Measurements from ENCODE around the gene ELF3. TPM values are rescaled to one million over a fixed set of nuclear protein-coding genes. Genes with fewer than 3 reads are reported as not detected.

The ELF3 gene
- total RNA-seq, 4 donors from 2014 or later, result 497 to 741 (median 654) TPM

- Histone ChIP-seq H3K27me3 (no peaks in the 10 kb centered on the region), H3K36me3 (peaks cover 0 to 43% (median 0%) of the 10 kb centered on the region in 3 donors), H3K4me1 (peaks cover 0 to 4% (median 0%) of the 10 kb centered on the region in 4 donors), H3K27ac (peak overlapping the region in 3 of 4 donors; percentile 80 to 99 (median 96)), H3K4me3 (peak overlapping the region in 3 of 4 donors; percentile 42 to 77 (median 67)), H3K9me3 (no peaks in the 10 kb centered on the region)
- DNase-seq, result peak in 1 of 3 donors; percentile 65
- TF ChIP-seq, protein P1, sequence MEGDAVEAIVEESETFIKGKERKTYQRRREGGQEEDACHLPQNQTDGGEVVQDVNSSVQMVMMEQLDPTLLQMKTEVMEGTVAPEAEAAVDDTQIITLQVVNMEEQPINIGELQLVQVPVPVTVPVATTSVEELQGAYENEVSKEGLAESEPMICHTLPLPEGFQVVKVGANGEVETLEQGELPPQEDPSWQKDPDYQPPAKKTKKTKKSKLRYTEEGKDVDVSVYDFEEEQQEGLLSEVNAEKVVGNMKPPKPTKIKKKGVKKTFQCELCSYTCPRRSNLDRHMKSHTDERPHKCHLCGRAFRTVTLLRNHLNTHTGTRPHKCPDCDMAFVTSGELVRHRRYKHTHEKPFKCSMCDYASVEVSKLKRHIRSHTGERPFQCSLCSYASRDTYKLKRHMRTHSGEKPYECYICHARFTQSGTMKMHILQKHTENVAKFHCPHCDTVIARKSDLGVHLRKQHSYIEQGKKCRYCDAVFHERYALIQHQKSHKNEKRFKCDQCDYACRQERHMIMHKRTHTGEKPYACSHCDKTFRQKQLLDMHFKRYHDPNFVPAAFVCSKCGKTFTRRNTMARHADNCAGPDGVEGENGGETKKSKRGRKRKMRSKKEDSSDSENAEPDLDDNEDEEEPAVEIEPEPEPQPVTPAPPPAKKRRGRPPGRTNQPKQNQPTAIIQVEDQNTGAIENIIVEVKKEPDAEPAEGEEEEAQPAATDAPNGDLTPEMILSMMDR (IDR thresholded peaks at IDR 0.05), result no peak
- peak; percentile 8 to 20 for TF ChIP-seq POLR2A (IDR thresholded peaks at IDR 0.05)
Measured at GRCh38 chr1:202014915-202015661, 4.7 kb downstream of the ELF3 start.

GRCh38 chr1:202015662-202015937 lies 5.2 kb downstream of the ELF3 start:
- DNase-seq, result no peak
- H3K27me3 ChIP-seq, result no peaks in the 10 kb centered on the region
- TF ChIP-seq POLR2A (IDR thresholded peaks at IDR 0.05), result peak in 1 of 2 donors; percentile 2
- TF ChIP-seq, protein P1 (IDR thresholded peaks at IDR 0.05), result no peak
- no peaks in the 10 kb centered on the region for H3K9me3 ChIP-seq
- H3K4me1 ChIP-seq, result peaks cover 0 to 4% (median 0%) of the 10 kb centered on the region in 4 donors
- peak overlapping the region in 3 of 4 donors; percentile 80 to 99 (median 96) for H3K27ac ChIP-seq
- H3K36me3 ChIP-seq, result peaks cover 0 to 43% (median 0%) of the 10 kb centered on the region in 3 donors
- H3K4me3 ChIP-seq, result peak overlapping the region in 3 of 4 donors; percentile 42 to 77 (median 67)

- H3K27ac ChIP-seq, result peak overlapping the region in 3 of 4 donors; percentile 80 to 99 (median 96)
- peaks cover 0 to 4% (median 0%) of the 10 kb centered on the region in 4 donors for H3K4me1 ChIP-seq
- no peaks in the 10 kb centered on the region for H3K9me3 ChIP-seq
- H3K4me3 ChIP-seq, result peak overlapping the region in 2 of 4 donors; percentile 67 to 77
- no peaks in the 10 kb centered on the region for H3K27me3 ChIP-seq
- peak in 1 of 2 donors; percentile 9 for TF ChIP-seq POLR2A (IDR thresholded peaks at IDR 0.05)
- TF ChIP-seq, protein P1 (IDR thresholded peaks at IDR 0.05), result no peak
- peak in 2 of 3 donors; percentile 53 to 57 for DNase-seq
- H3K36me3 ChIP-seq, result peaks cover 0 to 43% (median 0%) of the 10 kb centered on the region in 3 donors
Measured at GRCh38 chr1:202016022-202016810, 5.8 kb downstream of the ELF3 start.

- DNase-seq, result peak in 1 of 3 donors; percentile 72
- Histone ChIP-seq H3K27me3 (no peaks in the 10 kb centered on the region), H3K4me3 (peak overlapping the region in 2 of 4 donors; percentile 33 to 67), H3K27ac (peak overlapping the region in 3 of 4 donors; percentile 80 to 99 (median 96)), H3K36me3 (peaks cover 0 to 38% (median 0%) of the 10 kb centered on the region in 3 donors), H3K4me1 (peaks cover 0 to 4% (median 0%) of the 10 kb centered on the region in 4 donors), H3K9me3 (no peaks in the 10 kb centered on the region)
- TF ChIP-seq POLR2A (IDR thresholded peaks at IDR 0.05), result no peak
- TF ChIP-seq, protein P1 (IDR thresholded peaks at IDR 0.05), result no peak
Measured at GRCh38 chr1:202016811-202017748, 6.7 kb downstream of the ELF3 start.

Data from Peyer's patch (tissue), 4 donors.